Kidney (tissue), 14 donors: ENCODE measurements around the gene TCF4. TPM values are rescaled to one million over a fixed set of nuclear protein-coding genes. Genes with fewer than 3 reads are reported as not detected.
A peak's percentile ranks its signal among the peaks of the same experiment; 100 is the strongest.

ENCODE experiments used
- DNase-seq, 5 donors: peaks; one replicate each; pipeline ENCODE4 v3.0.0-alpha.2; 2013 to 2020
- FAIRE-seq: peaks from 2 replicates; lab custom pipeline; 2012; peaks lifted over from hg19 to GRCh38; lab: Jason Lieb, UNC
- H3K27ac ChIP-seq, 2 donors: one replicate each; pipeline ENCODE4 v1.7.0; 2013; ENCODE audit warnings: low read depth in 2 of 2, low read length in 2 of 2, inconsistent platforms in 1 of 2
- H3K27me3 ChIP-seq: one replicate; pipeline ENCODE4 v1.7.1; 2013; ENCODE audit warnings: low read length, inconsistent platforms; ENCODE audit not compliant: control insufficient read depth, insufficient read depth
- H3K36me3 ChIP-seq, 3 donors: one replicate each; pipeline versions ENCODE4 v1.7.0 to v1.7.1; 2013; ENCODE audit warnings: low read length in 3 of 3, control low read depth in 1 of 3, inconsistent platforms in 1 of 3; ENCODE audit not compliant: insufficient read depth in 3 of 3, control insufficient read depth in 2 of 3
- H3K4me1 ChIP-seq, 3 donors: one replicate each; pipeline versions ENCODE4 v1.7.0 to v1.7.1; 2013; ENCODE audit warnings: low read length in 3 of 3, inconsistent platforms in 1 of 3, low read depth in 1 of 3; ENCODE audit not compliant: control insufficient read depth in 2 of 3, insufficient read depth in 2 of 3
- H3K4me3 ChIP-seq, 3 donors: one replicate each; pipeline versions ENCODE4 v1.7.0 to v1.8.1; 2013; ENCODE audit warnings: low read length in 3 of 3, control low read depth in 1 of 3, inconsistent platforms in 1 of 3
- H3K9ac ChIP-seq, 3 donors: one replicate each; pipeline versions ENCODE4 v1.7.0 to v1.7.1; 2013; ENCODE audit warnings: low read length in 3 of 3, control low read depth in 1 of 3, inconsistent platforms in 1 of 3
- H3K9me3 ChIP-seq, 3 donors: one replicate each; pipeline versions ENCODE4 v1.7.0 to v1.7.1; 2013; ENCODE audit warnings: low read length in 3 of 3, control low read depth in 1 of 3, inconsistent platforms in 1 of 3; ENCODE audit not compliant: control insufficient read depth in 2 of 3, insufficient read depth in 1 of 3
- intact Hi-C: fragments of 100-400 bp; cut with DNase I; formaldehyde crosslinking; loops from one replicate; pipeline ENCODE4 v1.11.1; 2022
- polyA plus RNA-seq: library from polyadenylated mRNA; stranded (reverse); fragments of 350-450 nt; fragmentation: Illumina TruSeq; extraction: RNeasy Lipid Tissue Mini Kit (QIAGEN cat#74804); gene quantifications from one replicate; pipeline ENCODE4 v1.2.3, GENCODE V29; 2014; ENCODE audit warnings: low read depth, low replicate concordance; ENCODE audit not compliant: insufficient read depth
- total RNA-seq: library from RNA; stranded (reverse); fragmentation: NEBNext Ultra II Directional; extraction: Animal tissue kit (Norgen Biotek cat#: 25700); gene quantifications from one replicate; pipeline ENCODE4 v1.2.1, GENCODE V29; 2021
- TF ChIP-seq, protein P1 (sequence below): IDR thresholded peaks from 3 replicates; pipeline ENCODE4 v1.5.1; 2012; ENCODE audit warnings: mild to moderate bottlenecking, moderate library complexity, borderline replicate concordance; ENCODE audit not compliant: insufficient read depth; ENCODE audit errors: extremely low read depth
- donor health status: control.
- donor health status: control.
- donor health status: control.
- donor health status: control.
- donor health status: control.
- donor health status: DM: yes; HTN: yes; CAD: no.
- donor health status: Normal renal cell carcinoma (clear cell type).

Gene TCF4
- total and polyA plus RNA-seq, 2 donors from 2014 or later, result 4.4 to 60.3 TPM

DNA sequence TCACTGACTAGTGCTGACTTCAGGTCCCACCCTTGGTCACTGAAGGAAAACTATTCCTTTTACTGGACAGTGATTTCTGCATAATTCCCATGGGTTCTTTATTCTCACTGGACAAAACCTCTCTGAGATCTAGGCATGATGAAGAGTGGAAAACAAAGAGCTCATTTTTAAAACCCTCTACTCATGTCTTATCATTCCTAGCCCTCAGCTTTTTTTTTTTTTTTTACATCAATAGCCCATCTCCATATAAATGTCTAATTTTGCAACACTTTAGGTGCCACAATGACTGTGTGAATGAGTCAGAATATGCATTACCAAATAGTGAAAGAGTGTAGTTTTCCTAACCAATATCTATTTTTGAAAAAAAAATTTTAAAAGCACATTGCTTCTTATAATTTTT, 74.8 kb downstream of the TCF4 start:
- no peak overlapping the region for H3K27ac ChIP-seq

DNA sequence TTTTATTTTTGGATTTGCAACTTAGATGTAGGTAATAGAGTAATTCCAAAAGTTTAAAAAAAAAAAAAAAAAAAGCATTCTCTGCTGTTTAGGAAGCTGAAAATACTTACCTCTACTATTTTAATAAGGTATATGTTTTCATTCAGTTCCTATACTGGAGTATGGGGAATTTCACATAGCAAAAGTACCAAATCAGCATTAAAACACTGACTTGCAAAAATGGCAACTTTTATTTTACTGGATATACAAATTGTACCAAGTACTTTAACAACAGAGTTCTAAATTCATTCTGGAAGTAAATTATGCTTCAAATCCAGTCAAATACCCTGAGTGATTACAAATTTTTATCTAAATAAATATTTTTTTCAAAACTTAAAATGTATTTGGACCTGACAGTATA, 76.7 kb downstream of the TCF4 start:
- H3K27me3 ChIP-seq, result no peaks in the 10 kb centered on the region
- peak overlapping the region in 1 of 2 donors; percentile 28 for H3K27ac ChIP-seq
- H3K4me1 ChIP-seq, result peaks cover 0 to 5% (median 0%) of the 10 kb centered on the region in 3 donors
- H3K9ac ChIP-seq, result no peak overlapping the region
- intact Hi-C loops, result no loop called here
- TF ChIP-seq, protein P1, sequence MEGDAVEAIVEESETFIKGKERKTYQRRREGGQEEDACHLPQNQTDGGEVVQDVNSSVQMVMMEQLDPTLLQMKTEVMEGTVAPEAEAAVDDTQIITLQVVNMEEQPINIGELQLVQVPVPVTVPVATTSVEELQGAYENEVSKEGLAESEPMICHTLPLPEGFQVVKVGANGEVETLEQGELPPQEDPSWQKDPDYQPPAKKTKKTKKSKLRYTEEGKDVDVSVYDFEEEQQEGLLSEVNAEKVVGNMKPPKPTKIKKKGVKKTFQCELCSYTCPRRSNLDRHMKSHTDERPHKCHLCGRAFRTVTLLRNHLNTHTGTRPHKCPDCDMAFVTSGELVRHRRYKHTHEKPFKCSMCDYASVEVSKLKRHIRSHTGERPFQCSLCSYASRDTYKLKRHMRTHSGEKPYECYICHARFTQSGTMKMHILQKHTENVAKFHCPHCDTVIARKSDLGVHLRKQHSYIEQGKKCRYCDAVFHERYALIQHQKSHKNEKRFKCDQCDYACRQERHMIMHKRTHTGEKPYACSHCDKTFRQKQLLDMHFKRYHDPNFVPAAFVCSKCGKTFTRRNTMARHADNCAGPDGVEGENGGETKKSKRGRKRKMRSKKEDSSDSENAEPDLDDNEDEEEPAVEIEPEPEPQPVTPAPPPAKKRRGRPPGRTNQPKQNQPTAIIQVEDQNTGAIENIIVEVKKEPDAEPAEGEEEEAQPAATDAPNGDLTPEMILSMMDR, result no peak
- peak overlapping the region in 1 of 3 donors; percentile 2 for H3K4me3 ChIP-seq
- H3K9me3 ChIP-seq, result no peaks in the 10 kb centered on the region
- no peak for FAIRE-seq
- no peak for DNase-seq
- H3K36me3 ChIP-seq, result no peaks in the 10 kb centered on the region

More for the DNA sequence above, 74.8 kb downstream of the TCF4 start:
- FAIRE-seq (no peak), DNase-seq (no peak)
- TF ChIP-seq, protein P1, result no peak
- H3K9me3 ChIP-seq, result no peaks in the 10 kb centered on the region
- H3K4me1 ChIP-seq, result peaks cover 0 to 5% (median 0%) of the 10 kb centered on the region in 3 donors
- no peaks in the 10 kb centered on the region for H3K27me3 ChIP-seq
- no peaks in the 10 kb centered on the region for H3K36me3 ChIP-seq
- H3K9ac ChIP-seq, result no peak overlapping the region
- no peak overlapping the region for H3K4me3 ChIP-seq
- intact Hi-C loops, result no loop called here

DNA sequence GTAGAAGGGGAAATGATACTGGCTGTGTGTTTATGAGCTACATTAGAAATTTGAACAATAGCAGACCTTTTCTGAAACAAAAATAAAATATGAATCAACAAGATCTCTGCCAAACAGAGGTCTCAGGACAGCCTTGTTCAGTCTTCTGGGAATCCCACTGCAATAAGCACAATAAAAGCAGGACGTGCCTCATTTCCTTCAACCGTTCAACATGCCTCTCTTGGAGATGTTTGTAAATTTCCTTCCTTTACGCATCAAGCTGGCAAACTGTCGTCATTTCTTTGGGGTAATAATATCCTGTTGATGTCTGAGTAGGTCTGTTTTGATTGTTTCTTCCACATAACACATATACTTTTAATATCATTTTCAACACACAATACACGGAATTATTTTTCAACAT, 77.2 kb downstream of the TCF4 start:
- DNase-seq, result peak in 2 of 5 donors; percentile 64 to 80
- H3K4me1 ChIP-seq, result peaks cover 0 to 5% (median 0%) of the 10 kb centered on the region in 3 donors
- no peaks in the 10 kb centered on the region for H3K36me3 ChIP-seq
- peak overlapping the region in 2 of 3 donors; percentile 2 for H3K4me3 ChIP-seq
- TF ChIP-seq, protein P1, result no peak
- H3K9ac ChIP-seq, result no peak overlapping the region
- H3K27ac ChIP-seq, result peak overlapping the region in 1 of 2 donors; percentile 89
- H3K9me3 ChIP-seq, result no peaks in the 10 kb centered on the region
- intact Hi-C loops, result no loop called here
- no peaks in the 10 kb centered on the region for H3K27me3 ChIP-seq
- peak; percentile 66 for FAIRE-seq
